ENCODE measurements around the gene PHKB.
A peak's percentile ranks its signal among the peaks of the same experiment; 100 is the strongest.

PHKB gene

GRCh38 chr16:47519037-47519436 is 57.9 kb downstream of the PHKB start:
- H2AK5ac ChIP-seq (ENCODE audit: low read length), result no peak overlapping the region
- no peak overlapping the region for H3K4me3 ChIP-seq (ENCODE audit: low read length)
- H3K56ac ChIP-seq (ENCODE audit: low read length), result no peak overlapping the region
- no peaks in the 10 kb centered on the region for H3K79me1 ChIP-seq (ENCODE audit: low read length)
- DNase-seq, result no peak
- no peak overlapping the region for H3K9ac ChIP-seq (ENCODE audit: low read length)
- no peak overlapping the region for H3K4me2 ChIP-seq (ENCODE audit: low read length)
- H3K36me3 ChIP-seq (ENCODE audit: control insufficient read depth, insufficient read depth, low read length), result no peaks in the 10 kb centered on the region
- H2BK5ac ChIP-seq (ENCODE audit: low read length), result no peak overlapping the region
- H3K4ac ChIP-seq (ENCODE audit: low read depth, low read length), result no peak overlapping the region
- H3K23ac ChIP-seq (ENCODE audit: low read length), result no peak overlapping the region
- no peak overlapping the region for H4K8ac ChIP-seq (ENCODE audit: low read depth, low read length)
- H2BK15ac ChIP-seq (replicated peaks; ENCODE audit: low read depth), result no peak overlapping the region
- H2BK120ac ChIP-seq (ENCODE audit: low read depth, low read length), result peak overlapping the region; percentile 6
- H3K18ac ChIP-seq (ENCODE audit: low read length), result no peak overlapping the region
- no peak overlapping the region for H3K27ac ChIP-seq (ENCODE audit: low read depth, low read length)
- H3K4me1 ChIP-seq (ENCODE audit: control insufficient read depth, low read depth, low read length), result peaks cover 1% of the 10 kb centered on the region
- no peak overlapping the region for H4K5ac ChIP-seq (ENCODE audit: low read length)
- H3K79me2 ChIP-seq (ENCODE audit: control insufficient read depth, insufficient read depth, low read length), result no peaks in the 10 kb centered on the region
- H3K27me3 ChIP-seq (ENCODE audit: insufficient read depth, low read length, poor library complexity), result no peaks in the 10 kb centered on the region

GRCh38 chr16:47519546-47519945 is 58.4 kb downstream of the PHKB start:
- peak overlapping the region; percentile 6 for H2BK120ac ChIP-seq (ENCODE audit: low read depth, low read length)
- no peak overlapping the region for H2AK5ac ChIP-seq (ENCODE audit: low read length)
- no CpG with 5 or more reads among the region's 3 CpGs for WGBS (ENCODE audit: extremely low coverage, insufficient coverage, low lambda C conversion rate)
- H3K4me3 ChIP-seq (ENCODE audit: low read length), result no peak overlapping the region
- no peak overlapping the region for H2BK5ac ChIP-seq (ENCODE audit: low read length)
- no peak overlapping the region for H3K23ac ChIP-seq (ENCODE audit: low read length)
- no peak overlapping the region for H3K4ac ChIP-seq (ENCODE audit: low read depth, low read length)
- peaks cover 1% of the 10 kb centered on the region for H3K4me1 ChIP-seq (ENCODE audit: control insufficient read depth, low read depth, low read length)
- no peak overlapping the region for H3K56ac ChIP-seq (ENCODE audit: low read length)
- DNase-seq, result no peak
- no peaks in the 10 kb centered on the region for H3K36me3 ChIP-seq (ENCODE audit: control insufficient read depth, insufficient read depth, low read length)
- no peak overlapping the region for H3K18ac ChIP-seq (ENCODE audit: low read length)
- no peak overlapping the region for H4K5ac ChIP-seq (ENCODE audit: low read length)
- no peak overlapping the region for H3K9ac ChIP-seq (ENCODE audit: low read length)
- no peak overlapping the region for H4K8ac ChIP-seq (ENCODE audit: low read depth, low read length)
- H3K79me1 ChIP-seq (ENCODE audit: low read length), result no peaks in the 10 kb centered on the region
- no peak overlapping the region for H3K4me2 ChIP-seq (ENCODE audit: low read length)
- no peak overlapping the region for H3K27ac ChIP-seq (ENCODE audit: low read depth, low read length)
- H3K79me2 ChIP-seq (ENCODE audit: control insufficient read depth, insufficient read depth, low read length), result no peaks in the 10 kb centered on the region
- H3K27me3 ChIP-seq (ENCODE audit: insufficient read depth, low read length, poor library complexity), result no peaks in the 10 kb centered on the region
- H2BK15ac ChIP-seq (replicated peaks; ENCODE audit: low read depth), result no peak overlapping the region

- Histone ChIP-seq H3K56ac (ENCODE audit: low read length) (no peak overlapping the region), H3K23ac (ENCODE audit: low read length) (no peak overlapping the region), H3K4me2 (ENCODE audit: low read length) (no peak overlapping the region), H3K4me3 (ENCODE audit: low read length) (no peak overlapping the region), H3K4me1 (ENCODE audit: control insufficient read depth, low read depth, low read length) (peaks cover 1% of the 10 kb centered on the region), H3K36me3 (ENCODE audit: control insufficient read depth, insufficient read depth, low read length) (no peaks in the 10 kb centered on the region), H3K18ac (ENCODE audit: low read length) (no peak overlapping the region), H2BK15ac (replicated peaks; ENCODE audit: low read depth) (no peak overlapping the region), H3K79me2 (ENCODE audit: control insufficient read depth, insufficient read depth, low read length) (no peaks in the 10 kb centered on the region), H3K4ac (ENCODE audit: low read depth, low read length) (no peak overlapping the region), H2BK120ac (ENCODE audit: low read depth, low read length) (no peak overlapping the region), H2BK5ac (ENCODE audit: low read length) (no peak overlapping the region), H3K27ac (ENCODE audit: low read depth, low read length) (no peak overlapping the region), H3K27me3 (ENCODE audit: insufficient read depth, low read length, poor library complexity) (no peaks in the 10 kb centered on the region), H4K8ac (ENCODE audit: low read depth, low read length) (no peak overlapping the region), H3K9ac (ENCODE audit: low read length) (no peak overlapping the region), H2AK5ac (ENCODE audit: low read length) (no peak overlapping the region), H4K5ac (ENCODE audit: low read length) (no peak overlapping the region), H3K79me1 (ENCODE audit: low read length) (no peaks in the 10 kb centered on the region)
- WGBS (ENCODE audit: extremely low coverage, insufficient coverage, low lambda C conversion rate), result no CpG with 5 or more reads among the region's 2 CpGs
- no peak for DNase-seq
Measured at GRCh38 chr16:47519996-47520679, 59.0 kb downstream of the PHKB start.

- H3K4me2 ChIP-seq (ENCODE audit: low read length), result no peak overlapping the region
- no peaks in the 10 kb centered on the region for H3K79me1 ChIP-seq (ENCODE audit: low read length)
- no peaks in the 10 kb centered on the region for H3K27me3 ChIP-seq (ENCODE audit: insufficient read depth, low read length, poor library complexity)
- H3K27ac ChIP-seq (ENCODE audit: low read depth, low read length), result no peak overlapping the region
- H2BK5ac ChIP-seq (ENCODE audit: low read length), result no peak overlapping the region
- H3K56ac ChIP-seq (ENCODE audit: low read length), result no peak overlapping the region
- H3K4ac ChIP-seq (ENCODE audit: low read depth, low read length), result no peak overlapping the region
- H4K5ac ChIP-seq (ENCODE audit: low read length), result no peak overlapping the region
- no peak overlapping the region for H3K9ac ChIP-seq (ENCODE audit: low read length)
- peaks cover 1% of the 10 kb centered on the region for H3K4me1 ChIP-seq (ENCODE audit: control insufficient read depth, low read depth, low read length)
- peak; percentile 16 for DNase-seq
- H3K79me2 ChIP-seq (ENCODE audit: control insufficient read depth, insufficient read depth, low read length), result no peaks in the 10 kb centered on the region
- H4K8ac ChIP-seq (ENCODE audit: low read depth, low read length), result no peak overlapping the region
- H3K36me3 ChIP-seq (ENCODE audit: control insufficient read depth, insufficient read depth, low read length), result no peaks in the 10 kb centered on the region
- no peak overlapping the region for H2BK120ac ChIP-seq (ENCODE audit: low read depth, low read length)
- H2AK5ac ChIP-seq (ENCODE audit: low read length), result no peak overlapping the region
- no peak overlapping the region for H2BK15ac ChIP-seq (replicated peaks; ENCODE audit: low read depth)
- H3K23ac ChIP-seq (ENCODE audit: low read length), result no peak overlapping the region
- WGBS (ENCODE audit: extremely low coverage, insufficient coverage, low lambda C conversion rate), result no CpG with 5 or more reads among the region's 2 CpGs
- H3K18ac ChIP-seq (ENCODE audit: low read length), result no peak overlapping the region
- H3K4me3 ChIP-seq (ENCODE audit: low read length), result no peak overlapping the region
Measured at GRCh38 chr16:47523342-47524006, 62.3 kb downstream of the PHKB start.

- H3K4me2 ChIP-seq (ENCODE audit: low read length), result no peak overlapping the region
- no peaks in the 10 kb centered on the region for H3K79me1 ChIP-seq (ENCODE audit: low read length)
- no peak overlapping the region for H3K56ac ChIP-seq (ENCODE audit: low read length)
- H3K4ac ChIP-seq (ENCODE audit: low read depth, low read length), result no peak overlapping the region
- no peak overlapping the region for H3K23ac ChIP-seq (ENCODE audit: low read length)
- peaks cover 1% of the 10 kb centered on the region for H3K4me1 ChIP-seq (ENCODE audit: control insufficient read depth, low read depth, low read length)
- H3K27ac ChIP-seq (ENCODE audit: low read depth, low read length), result no peak overlapping the region
- H3K36me3 ChIP-seq (ENCODE audit: control insufficient read depth, insufficient read depth, low read length), result no peaks in the 10 kb centered on the region
- H3K27me3 ChIP-seq (ENCODE audit: insufficient read depth, low read length, poor library complexity), result no peaks in the 10 kb centered on the region
- no peak overlapping the region for H4K8ac ChIP-seq (ENCODE audit: low read depth, low read length)
- H2BK15ac ChIP-seq (replicated peaks; ENCODE audit: low read depth), result no peak overlapping the region
- H2AK5ac ChIP-seq (ENCODE audit: low read length), result no peak overlapping the region
- no peak overlapping the region for H4K5ac ChIP-seq (ENCODE audit: low read length)
- no peak overlapping the region for H2BK120ac ChIP-seq (ENCODE audit: low read depth, low read length)
- DNase-seq, result no peak
- no peak overlapping the region for H3K18ac ChIP-seq (ENCODE audit: low read length)
- no peak overlapping the region for H3K4me3 ChIP-seq (ENCODE audit: low read length)
- WGBS (ENCODE audit: extremely low coverage, insufficient coverage, low lambda C conversion rate), result no CpG with 5 or more reads among the region's 5 CpGs
- no peaks in the 10 kb centered on the region for H3K79me2 ChIP-seq (ENCODE audit: control insufficient read depth, insufficient read depth, low read length)
- no peak overlapping the region for H3K9ac ChIP-seq (ENCODE audit: low read length)
- H2BK5ac ChIP-seq (ENCODE audit: low read length), result no peak overlapping the region
Measured at GRCh38 chr16:47524007-47524405, 62.9 kb downstream of the PHKB start.

GRCh38 chr16:47528431-47528830 is 67.3 kb downstream of the PHKB start:
- no peak overlapping the region for H2BK120ac ChIP-seq (ENCODE audit: low read depth, low read length)
- no peak overlapping the region for H3K18ac ChIP-seq (ENCODE audit: low read length)
- H3K56ac ChIP-seq (ENCODE audit: low read length), result no peak overlapping the region
- H4K5ac ChIP-seq (ENCODE audit: low read length), result no peak overlapping the region
- 100% methylated on average over 1 of the region's 4 CpGs for WGBS (ENCODE audit: extremely low coverage, insufficient coverage, low lambda C conversion rate)
- no peak overlapping the region for H2AK5ac ChIP-seq (ENCODE audit: low read length)
- H3K79me2 ChIP-seq (ENCODE audit: control insufficient read depth, insufficient read depth, low read length), result no peaks in the 10 kb centered on the region
- no peak overlapping the region for H3K4ac ChIP-seq (ENCODE audit: low read depth, low read length)
- H4K8ac ChIP-seq (ENCODE audit: low read depth, low read length), result no peak overlapping the region
- H3K23ac ChIP-seq (ENCODE audit: low read length), result no peak overlapping the region
- no peak overlapping the region for H3K4me3 ChIP-seq (ENCODE audit: low read length)
- no peaks in the 10 kb centered on the region for H3K79me1 ChIP-seq (ENCODE audit: low read length)
- H3K36me3 ChIP-seq (ENCODE audit: control insufficient read depth, insufficient read depth, low read length), result no peaks in the 10 kb centered on the region
- H3K9ac ChIP-seq (ENCODE audit: low read length), result no peak overlapping the region
- no peaks in the 10 kb centered on the region for H3K27me3 ChIP-seq (ENCODE audit: insufficient read depth, low read length, poor library complexity)
- no peak overlapping the region for H2BK5ac ChIP-seq (ENCODE audit: low read length)
- H3K4me2 ChIP-seq (ENCODE audit: low read length), result no peak overlapping the region
- no peak for DNase-seq
- no peak overlapping the region for H3K27ac ChIP-seq (ENCODE audit: low read depth, low read length)
- no peak overlapping the region for H2BK15ac ChIP-seq (replicated peaks; ENCODE audit: low read depth)
- peaks cover under 1% of the 10 kb centered on the region for H3K4me1 ChIP-seq (ENCODE audit: control insufficient read depth, low read depth, low read length)

All from mesendoderm (in vitro differentiated cells).